Measurements from ENCODE around the gene OR5A1.

Gene OR5A1

GRCh38 chr11:59423835-59424234, 12.4 kb upstream of the OR5A1 start:
- no peak overlapping the region for H3K27ac ChIP-seq
- no peaks in the 10 kb centered on the region for H3K9me3 ChIP-seq (ENCODE audit: control insufficient read depth, low read length)
- no peaks in the 10 kb centered on the region for H3K27me3 ChIP-seq (ENCODE audit: control insufficient read depth, insufficient read depth, low read length)
- H3K36me3 ChIP-seq (ENCODE audit: control insufficient read depth, insufficient read depth, low read length), result no peaks in the 10 kb centered on the region
- H2AFZ ChIP-seq, result no peak overlapping the region
- H3K4me1 ChIP-seq, result no peaks in the 10 kb centered on the region
- no peak overlapping the region for H3K4me3 ChIP-seq (ENCODE audit: low read depth, low read length)
- no peak overlapping the region for H3K9ac ChIP-seq
- H3K4me2 ChIP-seq (ENCODE audit: low read length), result no peak overlapping the region
- H3K79me2 ChIP-seq, result no peaks in the 10 kb centered on the region
- TF ChIP-seq, protein P1, sequence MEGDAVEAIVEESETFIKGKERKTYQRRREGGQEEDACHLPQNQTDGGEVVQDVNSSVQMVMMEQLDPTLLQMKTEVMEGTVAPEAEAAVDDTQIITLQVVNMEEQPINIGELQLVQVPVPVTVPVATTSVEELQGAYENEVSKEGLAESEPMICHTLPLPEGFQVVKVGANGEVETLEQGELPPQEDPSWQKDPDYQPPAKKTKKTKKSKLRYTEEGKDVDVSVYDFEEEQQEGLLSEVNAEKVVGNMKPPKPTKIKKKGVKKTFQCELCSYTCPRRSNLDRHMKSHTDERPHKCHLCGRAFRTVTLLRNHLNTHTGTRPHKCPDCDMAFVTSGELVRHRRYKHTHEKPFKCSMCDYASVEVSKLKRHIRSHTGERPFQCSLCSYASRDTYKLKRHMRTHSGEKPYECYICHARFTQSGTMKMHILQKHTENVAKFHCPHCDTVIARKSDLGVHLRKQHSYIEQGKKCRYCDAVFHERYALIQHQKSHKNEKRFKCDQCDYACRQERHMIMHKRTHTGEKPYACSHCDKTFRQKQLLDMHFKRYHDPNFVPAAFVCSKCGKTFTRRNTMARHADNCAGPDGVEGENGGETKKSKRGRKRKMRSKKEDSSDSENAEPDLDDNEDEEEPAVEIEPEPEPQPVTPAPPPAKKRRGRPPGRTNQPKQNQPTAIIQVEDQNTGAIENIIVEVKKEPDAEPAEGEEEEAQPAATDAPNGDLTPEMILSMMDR (IDR thresholded peaks at IDR 0.05), result no peak

GRCh38 chr11:59425131-59425530, 11.1 kb upstream of the OR5A1 start:
- H3K4me1 ChIP-seq, result no peaks in the 10 kb centered on the region
- H3K36me3 ChIP-seq (ENCODE audit: control insufficient read depth, insufficient read depth, low read length), result no peaks in the 10 kb centered on the region
- no peak overlapping the region for H2AFZ ChIP-seq
- no peak overlapping the region for H3K4me3 ChIP-seq (ENCODE audit: low read depth, low read length)
- H3K9ac ChIP-seq, result no peak overlapping the region
- TF ChIP-seq, protein P1 (IDR thresholded peaks at IDR 0.05), result no peak
- no peaks in the 10 kb centered on the region for H3K79me2 ChIP-seq
- no peak overlapping the region for H3K27ac ChIP-seq
- no peaks in the 10 kb centered on the region for H3K9me3 ChIP-seq (ENCODE audit: control insufficient read depth, low read length)
- H3K4me2 ChIP-seq (ENCODE audit: low read length), result no peak overlapping the region
- H3K27me3 ChIP-seq (ENCODE audit: control insufficient read depth, insufficient read depth, low read length), result no peaks in the 10 kb centered on the region

GRCh38 chr11:59426361-59427067, 9.8 kb upstream of the OR5A1 start, which contains the start of gene OR5A2:
Gene OR5A2 (minus strand): TSS chr11:59426413. CDS start chr11:59422953, 3,460 bp downstream.
- Histone ChIP-seq H3K9me3 (ENCODE audit: control insufficient read depth, low read length) (no peaks in the 10 kb centered on the region), H3K27ac (no peak within 1 kb of the TSS), H3K36me3 (ENCODE audit: control insufficient read depth, insufficient read depth, low read length) (no peaks in the 10 kb centered on the region), H3K4me2 (ENCODE audit: low read length) (no peak within 1 kb of the TSS), H3K4me1 (no peaks in the 10 kb centered on the region), H3K4me3 (ENCODE audit: low read depth, low read length) (no peak within 1 kb of the TSS), H2AFZ (no peak within 1 kb of the TSS), H3K27me3 (ENCODE audit: control insufficient read depth, insufficient read depth, low read length) (no peaks in the 10 kb centered on the region), H3K79me2 (no peaks in the 10 kb centered on the region), H3K9ac (no peak within 1 kb of the TSS)
- TF ChIP-seq, protein P1 (IDR thresholded peaks at IDR 0.05), result no peak

DNA sequence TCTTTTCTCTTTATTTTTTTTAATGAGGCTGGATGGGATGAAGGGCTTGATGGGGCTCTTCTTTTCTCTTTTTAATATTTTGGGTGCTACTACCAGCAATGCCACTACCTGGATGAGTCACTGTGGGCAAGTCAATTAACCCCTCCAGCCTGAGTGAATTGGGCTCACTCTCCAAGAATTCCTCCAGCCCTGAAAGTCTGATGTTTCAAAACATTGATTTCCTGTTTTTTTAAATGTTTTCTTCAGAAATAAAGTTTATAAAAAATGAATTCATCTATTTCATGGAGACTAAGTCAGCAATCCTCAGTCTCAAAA, 9.2 kb upstream of the OR5A1 start:
- TF ChIP-seq, protein P1 (IDR thresholded peaks at IDR 0.05), result no peak

GRCh38 chr11:59429924-59430516, 6.2 kb upstream of the OR5A1 start:
- H3K36me3 ChIP-seq (ENCODE audit: control insufficient read depth, insufficient read depth, low read length), result no peaks in the 10 kb centered on the region
- TF ChIP-seq, protein P1 (IDR thresholded peaks at IDR 0.05), result peak; percentile 46
- H3K4me2 ChIP-seq (ENCODE audit: low read length), result no peak overlapping the region
- no peak overlapping the region for H3K9ac ChIP-seq
- no peaks in the 10 kb centered on the region for H3K79me2 ChIP-seq
- no peaks in the 10 kb centered on the region for H3K27me3 ChIP-seq (ENCODE audit: control insufficient read depth, insufficient read depth, low read length)
- no peaks in the 10 kb centered on the region for H3K9me3 ChIP-seq (ENCODE audit: control insufficient read depth, low read length)
- H3K4me1 ChIP-seq, result no peaks in the 10 kb centered on the region
- no peak overlapping the region for H3K4me3 ChIP-seq (ENCODE audit: low read depth, low read length)
- no peak overlapping the region for H2AFZ ChIP-seq
- no peak overlapping the region for H3K27ac ChIP-seq

More for the DNA sequence above, 9.2 kb upstream of the OR5A1 start:
- Histone ChIP-seq H3K4me1 (no peaks in the 10 kb centered on the region), H3K9me3 (ENCODE audit: control insufficient read depth, low read length) (no peaks in the 10 kb centered on the region), H3K4me2 (ENCODE audit: low read length) (no peak overlapping the region), H3K4me3 (ENCODE audit: low read depth, low read length) (no peak overlapping the region), H3K27me3 (ENCODE audit: control insufficient read depth, insufficient read depth, low read length) (no peaks in the 10 kb centered on the region), H3K27ac (no peak overlapping the region), H3K79me2 (no peaks in the 10 kb centered on the region), H3K36me3 (ENCODE audit: control insufficient read depth, insufficient read depth, low read length) (no peaks in the 10 kb centered on the region), H3K9ac (no peak overlapping the region), H2AFZ (no peak overlapping the region)
